ENCODE measurements around the gene GJC3.
A peak's percentile ranks its signal among the peaks of the same experiment; 100 is the strongest.
"Not testable (repeated sequence)": the region's sequence is repeated elsewhere in the genome, so short reads cannot be mapped to it uniquely, and the experiment has no call there.

The GJC3 gene

GRCh38 chr7:99928188-99928587, 1.2 kb downstream of the GJC3 start:
- no peak for DNase-seq

GRCh38 chr7:99927536-99927935, 1.9 kb downstream of the GJC3 start:
- DNase-seq, result no peak

- no peak for DNase-seq
Measured at GRCh38 chr7:99926321-99926720, 3.1 kb downstream of the GJC3 start.

GRCh38 chr7:99923200-99923599, 6.2 kb downstream of the GJC3 start:
- no peak for DNase-seq

GRCh38 chr7:99920149-99920548, 9.3 kb downstream of the GJC3 start:
- DNase-seq, result no peak

GRCh38 chr7:99919814-99920112, 9.7 kb downstream of the GJC3 start:
- DNase-seq, result no peak

- DNase-seq, result peak; percentile 14 to 46
Measured at GRCh38 chr7:99918959-99919813, 10.2 kb downstream of the GJC3 start, which contains the start of gene TRIM4. Gene TRIM4, minus strand, starts transcription at chr7:99919530. Its CDS starts 129 bp downstream, at chr7:99919401.

GRCh38 chr7:99910976-99911375, 18.4 kb downstream of the GJC3 start:
- no peak for DNase-seq

GRCh38 chr7:99901581-99901980, 27.8 kb downstream of the GJC3 start:
- no peak for DNase-seq

GRCh38 chr7:99899830-99900519, 29.4 kb downstream of the GJC3 start:
- DNase-seq, result no peak

- DNase-seq, result no peak
Measured at GRCh38 chr7:99898836-99899235, 30.6 kb downstream of the GJC3 start.

GRCh38 chr7:99898023-99898357, 31.4 kb downstream of the GJC3 start:
- DNase-seq, result no peak

GRCh38 chr7:99897322-99898022, 31.9 kb downstream of the GJC3 start:
- DNase-seq, result no peak

GRCh38 chr7:99894738-99895137, 34.7 kb downstream of the GJC3 start:
- DNase-seq, result no peak

GRCh38 chr7:99893280-99893679, 36.1 kb downstream of the GJC3 start:
- no peak for DNase-seq

GRCh38 chr7:99890348-99890747, 39.1 kb downstream of the GJC3 start:
- DNase-seq, result not testable (repeated sequence)

- DNase-seq, result not testable (repeated sequence)
Measured at GRCh38 chr7:99888366-99888765, 41.1 kb downstream of the GJC3 start.

- DNase-seq, result no peak
Measured at GRCh38 chr7:99881370-99881769, 48.0 kb downstream of the GJC3 start.

- DNase-seq, result no peak
Measured at GRCh38 chr7:99876933-99877332, 52.5 kb downstream of the GJC3 start, which contains the start of gene OR2AE1. Gene OR2AE1, minus strand, starts transcription at chr7:99877033. Its CDS starts 0 bp downstream, at chr7:99877033.

- no peak for DNase-seq
Measured at GRCh38 chr7:99876491-99876890, 52.9 kb downstream of the GJC3 start.
